DMS 273 (cell line): ENCODE data around the gene RGS2.

Experiments
- DNase-seq: peaks from one replicate; lab custom pipeline; 2025; ENCODE audit not compliant: unreplicated experiment; lab: John Stamatoyannopoulos, UW

The RGS2 gene

DNA sequence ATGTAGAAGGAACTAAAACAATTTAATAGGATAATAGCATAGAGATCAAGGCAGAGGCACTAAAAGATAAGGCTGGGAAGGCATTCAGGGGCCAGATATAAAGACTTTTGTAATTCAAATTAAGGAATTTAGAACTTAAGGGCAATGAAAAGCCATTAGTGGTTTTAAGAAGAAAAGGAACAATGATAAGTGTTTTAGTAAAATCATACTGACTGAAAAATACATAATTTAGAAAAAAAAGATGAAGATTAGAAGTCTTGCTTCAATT lies 14.1 kb upstream of the RGS2 start:
- no peak for DNase-seq

DNA sequence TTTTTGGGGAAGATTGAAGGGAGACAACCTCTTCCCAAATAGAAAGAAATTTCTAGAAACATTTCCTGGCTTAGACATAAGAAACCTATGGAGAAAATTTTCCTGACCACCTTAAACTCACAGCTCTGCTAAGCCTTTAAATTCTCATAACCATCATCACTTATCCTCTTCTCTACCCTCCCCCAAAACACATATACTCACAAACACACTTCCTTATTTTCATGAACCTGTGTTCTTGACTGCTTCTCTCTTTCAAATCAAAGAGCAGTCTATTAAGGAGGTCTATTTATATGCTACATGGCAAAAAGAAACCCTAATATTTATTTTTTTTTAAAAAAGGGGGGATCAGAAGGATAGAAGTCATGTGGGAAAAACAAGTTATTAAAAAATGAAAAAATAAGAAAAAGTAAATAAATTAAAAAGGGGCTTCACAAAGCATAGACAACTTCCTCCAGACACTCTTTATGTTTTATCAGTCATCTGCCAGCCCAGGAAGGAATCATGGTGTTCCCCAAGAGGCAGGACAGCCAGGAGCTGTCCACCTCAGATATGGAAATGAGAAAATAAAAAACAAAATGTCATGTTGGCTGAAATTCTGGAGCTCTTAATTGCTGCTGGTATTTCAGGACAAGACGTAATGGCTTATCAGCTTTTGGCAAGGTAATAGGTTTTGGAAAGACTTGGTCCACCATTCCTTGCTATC lies 12.8 kb upstream of the RGS2 start:
- DNase-seq = no peak

DNA sequence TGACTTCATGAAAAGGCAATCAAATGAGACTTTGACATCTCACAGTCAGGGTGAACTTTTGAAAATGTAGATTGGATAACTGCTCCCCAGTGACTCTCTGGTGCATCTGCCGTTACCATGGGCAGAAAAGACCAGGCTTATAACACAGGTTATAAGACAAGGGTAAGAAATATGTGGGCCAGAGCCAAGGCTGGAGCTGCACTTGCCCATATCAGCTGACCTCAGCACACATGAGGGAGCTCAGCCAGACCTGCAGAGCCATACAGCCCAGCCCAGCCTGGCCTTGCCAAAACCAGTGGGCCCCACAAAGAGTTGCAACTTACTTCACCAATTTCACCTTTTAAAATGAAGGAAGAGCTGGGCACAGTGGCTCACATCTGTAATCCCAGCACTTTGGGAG lies 11.7 kb upstream of the RGS2 start:
- no peak for DNase-seq

DNA sequence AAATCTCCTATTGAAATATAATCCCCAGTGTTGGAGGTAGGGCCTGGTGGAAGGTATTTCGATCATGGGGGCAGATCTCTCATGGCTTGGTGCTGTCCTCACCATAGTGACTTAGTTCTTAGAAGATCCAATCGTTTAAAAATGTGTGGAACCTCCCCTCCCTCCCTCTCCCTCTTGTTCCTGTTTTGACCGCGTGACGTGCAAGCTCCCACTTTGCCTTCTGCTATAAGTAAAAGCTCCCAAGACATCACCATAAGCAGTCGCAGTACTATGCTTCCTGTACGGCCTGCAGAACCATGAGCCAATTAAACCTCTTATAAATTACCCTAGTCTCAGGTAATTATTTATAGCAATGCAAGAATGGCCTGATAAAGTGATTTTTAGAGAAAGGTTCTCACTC lies 10.9 kb upstream of the RGS2 start:
- DNase-seq = no peak

DNA sequence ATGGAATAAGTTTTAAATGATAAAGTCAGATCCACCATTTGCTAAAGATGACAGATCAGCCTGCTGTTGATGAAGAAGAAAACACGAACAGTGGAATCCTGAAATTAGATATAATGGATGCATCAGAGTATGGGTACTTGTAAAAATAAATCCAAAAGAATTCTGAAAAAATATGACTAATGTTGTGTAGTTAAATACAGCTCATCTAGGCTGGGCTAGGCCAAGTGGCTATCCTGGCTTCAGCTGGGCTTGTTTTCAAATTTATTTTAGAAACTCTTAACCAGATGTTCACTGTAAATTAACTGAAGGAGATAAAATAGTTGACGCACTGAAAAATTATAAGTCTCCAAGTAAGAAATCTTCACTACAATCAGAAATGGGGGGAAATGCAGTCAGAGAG lies 7.4 kb upstream of the RGS2 start:
- no peak for DNase-seq

DNA sequence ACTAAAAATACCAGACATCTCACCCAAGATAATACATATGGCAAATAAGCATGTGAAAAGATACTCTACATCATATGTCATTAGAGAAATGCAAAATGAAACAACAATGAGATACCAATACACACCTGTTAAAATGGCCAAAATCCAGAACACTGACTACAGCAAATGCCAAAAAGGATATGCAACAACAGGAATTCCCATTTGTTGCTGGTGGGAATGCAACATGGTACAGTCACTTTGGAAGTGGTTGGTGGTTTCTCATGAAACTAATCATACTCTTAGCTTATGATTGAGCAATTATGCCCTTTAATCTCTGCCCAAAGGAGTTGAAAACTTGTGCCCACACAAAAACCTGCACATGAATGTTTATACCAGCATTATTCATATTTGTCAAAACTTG lies 6.4 kb upstream of the RGS2 start:
- no peak for DNase-seq

DNA sequence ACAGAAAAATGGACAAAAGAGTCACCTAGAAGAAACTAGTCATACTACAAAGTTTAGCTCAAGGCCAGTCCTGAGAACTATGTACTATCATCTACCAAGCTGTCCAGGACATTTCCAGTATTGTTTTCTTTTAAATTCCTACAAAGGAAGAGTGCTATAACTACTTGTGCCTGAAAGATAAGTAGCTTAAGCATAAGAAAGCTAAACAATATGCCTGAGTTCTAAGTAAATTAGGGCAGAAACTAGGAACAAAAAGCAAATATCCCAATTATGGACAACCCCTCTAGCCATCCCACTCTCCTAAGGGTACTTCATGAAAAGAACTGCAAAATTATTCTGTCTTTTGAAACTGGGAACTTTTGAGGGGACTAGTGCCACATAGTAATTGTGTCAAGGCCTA lies 5.3 kb upstream of the RGS2 start:
- DNase-seq = no peak

DNA sequence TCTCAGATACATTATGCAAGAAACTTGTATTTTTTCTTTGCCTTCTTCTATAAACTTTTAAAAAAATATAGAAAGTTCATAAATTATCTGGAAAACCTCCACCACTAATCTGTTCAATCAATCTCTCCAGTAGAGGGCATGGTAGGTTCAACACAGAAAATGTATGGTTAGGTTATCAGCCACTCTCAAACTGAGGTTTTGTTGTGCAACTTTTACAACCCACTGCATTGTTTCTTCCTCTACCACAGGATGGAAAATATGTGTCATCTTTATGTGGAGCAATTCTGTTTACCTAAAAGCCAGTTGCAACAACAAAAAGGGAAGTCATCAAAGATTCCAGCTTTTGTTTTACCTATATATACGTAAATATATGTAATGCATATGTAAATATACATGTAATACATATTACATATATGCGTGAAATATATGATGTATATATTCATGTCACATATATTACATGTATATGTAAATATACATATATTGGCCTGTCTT lies 3.0 kb upstream of the RGS2 start:
- peak; percentile 67 for DNase-seq

DNA sequence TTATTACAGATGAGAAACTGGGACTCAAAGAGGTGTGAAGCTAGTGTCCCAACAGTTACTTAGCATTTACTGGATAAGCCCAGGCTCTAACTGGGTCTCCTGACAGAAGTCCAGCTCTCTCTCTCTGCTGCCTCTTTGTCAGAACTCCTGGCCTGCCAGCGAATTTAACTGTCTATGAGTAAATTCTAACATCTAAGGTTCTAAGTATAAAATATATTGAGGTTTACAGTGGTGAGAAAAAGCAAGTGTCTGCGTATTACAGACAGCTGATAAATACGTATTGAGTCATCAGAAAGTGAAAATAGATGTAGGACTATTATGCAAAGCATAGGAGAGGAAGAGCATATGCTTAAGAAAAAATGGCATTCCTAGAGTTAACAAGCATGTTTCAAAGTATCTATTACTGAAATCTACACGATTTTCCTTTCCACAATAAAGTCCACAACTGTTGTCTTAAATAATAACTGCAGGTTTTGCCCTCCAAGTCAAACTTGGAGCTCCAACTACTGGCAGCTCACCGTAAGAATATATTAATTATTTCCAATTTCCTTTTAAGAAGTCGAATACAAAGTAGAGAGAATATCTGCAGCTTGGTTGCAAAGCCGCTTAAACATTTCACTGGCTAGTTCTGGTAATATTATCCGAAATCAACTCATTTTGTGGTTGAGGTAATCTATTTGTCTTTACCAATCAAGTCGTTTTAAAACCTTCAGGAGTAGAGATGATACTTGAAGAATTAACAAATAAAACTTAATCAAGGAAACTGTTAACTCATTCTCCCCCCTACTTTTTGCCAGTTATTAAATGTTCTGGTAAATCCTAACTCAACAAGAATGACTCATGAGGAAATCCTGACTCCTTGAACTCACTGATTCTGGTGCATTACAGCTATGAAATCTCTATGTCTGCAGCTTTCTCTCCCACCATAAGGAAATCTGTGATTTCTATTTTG lies 1.4 kb upstream of the RGS2 start:
- peak; percentile 24 for DNase-seq

DNA sequence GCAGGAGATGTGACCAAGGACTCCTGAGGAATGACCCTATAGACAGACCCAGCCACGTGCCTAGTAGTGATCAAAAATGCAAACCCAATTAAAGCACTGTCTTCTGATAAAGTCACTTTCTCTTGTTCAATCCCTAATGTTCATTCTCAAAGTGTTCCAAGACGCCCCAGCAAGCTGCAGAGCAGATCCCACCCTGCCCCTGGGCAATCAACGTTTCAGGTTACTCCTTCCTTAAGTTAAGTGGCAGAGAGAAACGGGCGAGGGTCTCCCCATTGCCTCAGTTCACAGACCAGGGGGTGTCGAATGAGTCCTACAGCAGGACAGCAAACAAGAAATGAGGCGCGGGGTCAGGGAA lies 699 bp upstream of the RGS2 start:
- peak; percentile 47 for DNase-seq

DNA sequence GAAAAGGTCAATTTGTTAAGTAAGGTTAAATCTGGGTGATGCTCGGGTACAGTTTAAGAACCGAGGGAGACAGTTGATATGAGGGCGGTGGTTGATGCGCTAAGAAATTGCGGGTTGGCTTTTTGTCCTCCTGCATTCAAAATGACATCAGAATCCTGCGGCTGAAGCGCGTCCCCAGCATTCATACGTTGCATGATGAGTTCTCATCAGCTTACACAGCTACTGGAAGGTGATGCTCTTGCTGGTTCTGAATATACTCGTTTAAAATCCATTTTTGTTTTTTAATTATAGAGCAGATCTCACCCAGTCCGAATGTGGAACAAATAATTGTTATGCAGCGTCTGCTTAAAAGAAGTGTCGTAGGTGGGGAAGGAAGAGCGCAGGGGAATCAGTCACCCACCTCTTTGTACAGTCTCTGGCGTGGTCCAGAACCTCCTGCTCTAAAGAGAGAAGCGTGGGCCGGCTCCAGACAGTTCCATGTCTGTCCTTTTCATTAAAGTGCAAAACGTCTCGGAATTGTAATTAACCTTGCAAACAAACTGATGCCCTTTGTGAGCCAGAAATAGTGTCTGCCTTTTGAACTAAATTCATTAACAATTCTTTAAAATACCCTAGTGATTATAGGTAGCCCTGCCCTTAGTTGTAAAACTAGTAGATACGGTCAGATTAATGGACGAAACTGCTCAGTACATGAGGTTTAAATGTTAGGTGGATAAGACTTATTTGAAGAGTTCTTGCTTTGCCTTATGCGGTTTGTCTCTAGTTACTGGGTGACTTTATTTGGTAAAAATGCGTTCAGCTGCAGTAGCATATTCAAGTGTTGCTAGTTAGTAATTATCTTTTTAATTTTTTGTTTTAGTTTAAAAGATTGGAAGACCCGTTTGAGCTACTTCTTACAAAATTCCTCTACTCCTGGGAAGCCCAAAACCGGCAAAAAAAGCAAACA lies 741 bp downstream of the RGS2 start:
- DNase-seq = peak; percentile 65

DNA sequence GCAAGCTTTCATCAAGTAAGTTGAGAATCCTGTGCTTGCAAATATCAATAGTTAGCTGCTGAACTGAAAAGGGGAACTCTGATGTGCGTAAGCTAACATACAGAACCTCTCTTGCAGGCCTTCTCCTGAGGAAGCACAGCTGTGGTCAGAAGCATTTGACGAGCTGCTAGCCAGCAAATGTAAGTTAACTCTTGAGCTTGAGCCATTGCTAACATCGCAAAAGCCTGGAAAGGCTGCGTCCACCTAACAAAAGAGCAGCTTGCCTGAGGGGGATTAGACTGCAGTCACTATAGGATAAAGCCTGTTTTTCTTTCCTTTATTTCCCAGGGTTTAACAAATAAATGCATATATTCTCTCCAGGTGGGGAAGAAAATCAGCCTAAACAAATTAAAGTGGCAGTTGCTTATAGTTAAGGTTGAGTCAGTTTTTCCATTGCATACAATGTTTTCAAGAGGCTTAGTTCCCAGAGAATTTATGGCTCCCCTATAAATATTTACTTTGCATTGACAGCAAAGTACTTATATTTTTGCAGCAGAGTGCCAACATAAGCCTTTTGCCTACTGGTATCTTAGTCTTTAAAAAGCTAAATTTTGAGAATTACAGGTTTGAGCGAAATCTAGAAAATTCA lies 1.5 kb downstream of the RGS2 start:
- no peak for DNase-seq

DNA sequence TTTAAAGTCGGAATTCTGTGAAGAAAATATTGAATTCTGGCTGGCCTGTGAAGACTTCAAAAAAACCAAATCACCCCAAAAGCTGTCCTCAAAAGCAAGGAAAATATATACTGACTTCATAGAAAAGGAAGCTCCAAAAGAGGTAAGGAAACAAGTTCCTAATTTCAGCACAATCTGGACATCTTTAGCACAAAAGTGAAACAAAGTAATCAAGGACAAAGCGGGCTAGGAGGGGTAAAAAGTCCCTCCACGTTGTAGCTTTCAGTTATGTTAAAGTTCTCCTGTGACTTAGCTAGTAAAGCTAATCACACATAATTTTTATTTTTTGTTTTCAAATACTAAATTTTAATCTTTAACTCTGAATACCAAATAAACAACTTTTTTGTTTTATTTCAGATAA lies 2.2 kb downstream of the RGS2 start:
- DNase-seq = no peak

DNA sequence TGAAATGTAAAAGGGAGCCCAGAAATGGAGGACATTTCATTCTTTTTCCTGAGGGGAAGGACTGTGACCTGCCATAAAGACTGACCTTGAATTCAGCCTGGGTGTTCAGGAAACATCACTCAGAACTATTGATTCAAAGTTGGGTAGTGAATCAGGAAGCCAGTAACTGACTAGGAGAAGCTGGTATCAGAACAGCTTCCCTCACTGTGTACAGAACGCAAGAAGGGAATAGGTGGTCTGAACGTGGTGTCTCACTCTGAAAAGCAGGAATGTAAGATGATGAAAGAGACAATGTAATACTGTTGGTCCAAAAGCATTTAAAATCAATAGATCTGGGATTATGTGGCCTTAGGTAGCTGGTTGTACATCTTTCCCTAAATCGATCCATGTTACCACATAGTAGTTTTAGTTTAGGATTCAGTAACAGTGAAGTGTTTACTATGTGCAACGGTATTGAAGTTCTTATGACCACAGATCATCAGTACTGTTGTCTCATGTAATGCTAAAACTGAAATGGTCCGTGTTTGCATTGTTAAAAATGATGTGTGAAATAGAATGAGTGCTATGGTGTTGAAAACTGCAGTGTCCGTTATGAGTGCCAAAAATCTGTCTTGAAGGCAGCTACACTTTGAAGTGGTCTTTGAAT lies 2.9 kb downstream of the RGS2 start:
- no peak for DNase-seq

DNA sequence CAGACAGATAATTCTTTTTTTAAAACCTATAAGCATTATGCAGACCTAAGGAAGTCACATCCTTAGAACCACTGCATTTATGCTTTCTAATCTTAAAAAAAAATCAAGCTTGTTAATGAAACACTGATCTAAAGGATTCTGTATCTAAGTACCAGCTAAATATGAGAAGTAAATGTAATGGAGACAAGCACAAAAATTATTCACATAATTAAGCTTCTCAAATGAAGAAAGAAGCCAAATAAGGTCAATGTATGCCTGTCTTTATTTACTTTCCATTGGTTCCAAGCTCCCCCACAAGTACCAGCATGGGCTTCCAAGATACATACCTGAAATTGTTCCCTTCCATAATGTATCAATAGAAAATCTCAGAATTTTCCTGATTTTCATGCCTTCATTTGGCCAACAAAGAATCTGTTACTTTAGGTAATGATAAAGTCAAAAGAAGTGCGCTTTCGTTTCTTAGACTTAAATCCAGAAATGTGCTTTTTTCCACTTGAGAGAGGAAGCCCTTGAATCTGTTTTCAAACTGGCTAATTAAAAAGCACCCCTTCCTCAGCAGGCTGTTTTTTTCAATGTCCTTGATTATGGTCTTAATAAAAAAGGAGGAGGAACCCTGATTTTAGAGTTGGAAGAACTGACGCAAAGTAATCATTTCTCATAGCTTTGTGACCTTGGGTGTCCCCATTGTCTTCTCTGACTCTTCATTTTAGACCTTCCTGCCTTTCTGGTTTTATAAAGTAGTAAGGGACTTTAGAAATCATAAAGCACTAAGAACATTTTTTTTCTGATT lies 3.8 kb downstream of the RGS2 start:
- no peak for DNase-seq

DNA sequence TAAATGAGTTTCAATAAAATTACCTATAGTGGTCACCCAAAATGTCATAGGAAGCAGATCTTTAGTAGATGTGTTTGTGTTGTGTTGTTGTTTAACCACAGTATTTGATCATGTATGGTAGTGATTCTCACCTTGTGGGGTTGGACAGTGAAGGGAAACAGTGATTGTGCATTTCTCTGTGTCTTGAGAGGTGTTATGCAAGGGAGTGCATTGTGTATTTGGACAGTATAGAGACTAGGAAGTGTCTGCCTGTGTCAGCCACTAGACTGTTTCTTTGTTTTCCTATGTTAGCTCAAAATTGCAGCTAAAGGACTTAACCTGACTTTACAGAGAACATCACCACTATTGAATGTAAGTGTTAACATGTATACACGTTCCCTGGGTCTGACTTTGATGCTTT lies 6.0 kb downstream of the RGS2 start:
- no peak for DNase-seq

DNA sequence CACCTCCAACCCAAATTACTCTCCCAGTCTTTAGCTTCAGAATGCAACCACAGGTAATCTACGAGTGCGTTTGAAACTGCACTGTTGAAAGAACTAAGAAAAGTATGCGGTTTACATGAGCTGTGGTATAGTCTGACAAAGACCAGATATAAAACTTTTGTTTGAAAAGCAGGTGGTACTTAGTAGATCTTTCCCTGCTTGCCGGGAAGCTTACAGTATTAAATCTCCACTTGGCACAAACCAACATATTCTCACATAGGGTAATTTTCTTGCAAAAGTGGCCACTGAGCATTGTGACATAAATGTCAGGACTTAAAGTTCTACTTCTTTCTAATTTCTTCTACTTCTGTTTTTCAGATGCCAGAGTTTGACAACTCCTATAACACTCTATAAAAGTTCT lies 8.4 kb downstream of the RGS2 start:
- DNase-seq = no peak

DNA sequence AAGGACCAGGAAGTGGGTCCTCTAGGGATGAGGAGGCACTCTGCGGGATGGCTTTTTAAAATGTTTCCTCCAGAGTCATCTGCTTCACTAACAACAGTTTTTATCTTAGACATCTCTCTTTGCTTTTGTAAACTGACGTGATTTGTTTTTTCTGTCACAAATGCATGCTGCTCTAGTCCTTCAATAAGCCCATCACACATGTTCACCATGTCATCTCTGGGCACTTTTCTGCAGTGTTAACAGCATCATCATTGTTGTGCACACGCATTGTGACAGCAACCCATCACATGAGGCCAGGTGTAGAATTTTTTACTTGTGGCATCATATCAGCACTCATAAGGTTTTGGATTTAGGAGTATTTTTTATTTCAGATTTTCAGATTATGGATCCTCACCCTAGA lies 12.5 kb downstream of the RGS2 start:
- no peak for DNase-seq

DNA sequence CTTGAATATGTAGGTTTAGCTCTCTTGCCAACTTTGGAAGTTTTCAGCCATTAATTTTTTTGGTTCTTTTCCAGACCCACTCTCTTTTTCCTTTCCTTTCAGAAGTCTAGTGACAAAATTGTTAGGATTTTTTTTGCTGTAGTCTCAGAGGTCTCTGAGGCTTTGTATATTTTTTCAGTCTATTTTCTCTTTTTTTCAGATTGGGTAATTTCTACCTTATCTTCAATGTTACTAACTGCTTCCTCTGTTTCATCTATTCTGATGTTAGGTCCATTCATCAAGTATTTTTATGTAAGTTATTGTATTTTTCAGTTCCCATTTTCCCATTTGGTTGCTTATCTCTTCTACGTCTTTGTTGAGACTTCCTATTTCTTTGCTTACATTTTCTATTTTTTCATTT lies 15.7 kb downstream of the RGS2 start:
- DNase-seq = no peak
